Smooth muscle cell (in vitro differentiated cells): ENCODE measurements around the gene ALKBH5. TPM values are rescaled to one million over a fixed set of nuclear protein-coding genes. Genes with fewer than 3 reads are reported as not detected.

Source experiments
- DNase-seq: peaks from one replicate; lab custom pipeline; 2025; ENCODE audit not compliant: unreplicated experiment; lab: John Stamatoyannopoulos, UW
- H2AFZ ChIP-seq: fragments of 200-600 bp; sonication (generic); 2 replicates; pipeline ENCODE4 v1.6.0; 2016; ENCODE audit warnings: antibody characterized with exemption, low read depth, mild to moderate bottlenecking
- H3F3A ChIP-seq: fragments of 200-600 bp; sonication (generic); 2 replicates; pipeline ENCODE4 v1.6.0; 2017; ENCODE audit warnings: antibody characterized with exemption, low read depth
- H3K27ac ChIP-seq: fragments of 200-600 bp; sonication (generic); 2 replicates; pipeline ENCODE4 v1.5.1; 2016; ENCODE audit warnings: low read depth, mild to moderate bottlenecking
- H3K27me3 ChIP-seq: fragments of 200-600 bp; sonication (generic); 2 replicates; pipeline ENCODE4 v1.6.1; 2016; ENCODE audit warnings: low read depth, mild to moderate bottlenecking
- H3K36me3 ChIP-seq: fragments of 200-600 bp; sonication (generic); 2 replicates; pipeline ENCODE4 v1.5.1; 2016; ENCODE audit warnings: low read depth
- H3K4me1 ChIP-seq: fragments of 200-600 bp; sonication (generic); 2 replicates; pipeline ENCODE4 v1.5.1; 2016; ENCODE audit warnings: low read depth
- H3K4me2 ChIP-seq: fragments of 200-600 bp; sonication (generic); 2 replicates; pipeline ENCODE4 v1.6.0; 2016; ENCODE audit warnings: mild to moderate bottlenecking
- H3K4me3 ChIP-seq: fragments of 200-600 bp; sonication (generic); 2 replicates; pipeline ENCODE4 v1.5.1; 2016; ENCODE audit warnings: mild to moderate bottlenecking
- H3K79me2 ChIP-seq: fragments of 200-600 bp; sonication (generic); 2 replicates; pipeline ENCODE4 v1.6.0; 2016; ENCODE audit warnings: low read depth, mild to moderate bottlenecking
- H3K9ac ChIP-seq: fragments of 200-600 bp; sonication (generic); 2 replicates; pipeline ENCODE4 v1.6.0; 2016; ENCODE audit warnings: low read depth
- H3K9me3 ChIP-seq: fragments of 200-600 bp; sonication (generic); replicated peaks from 2 replicates; pipeline ENCODE4 v1.5.1; 2016; ENCODE audit warnings: low read depth
- H4K20me1 ChIP-seq: fragments of 200-600 bp; sonication (generic); 2 replicates; pipeline ENCODE4 v1.6.0; 2016; ENCODE audit warnings: low read depth
- CTCF ChIP-seq: fragments of 200-600 bp; sonication (generic); IDR thresholded peaks from 2 replicates; pipeline ENCODE4 v1.5.1; 2017; ENCODE audit warnings: borderline replicate concordance, mild to moderate bottlenecking, antibody characterized with exemption; ENCODE audit not compliant: insufficient read depth, poor library complexity, severe bottlenecking
- WGBS: methylation state at CpG from one replicate; pipeline ENCODE4 v1.1.7; 2016; ENCODE audit warnings: low lambda C conversion rate; 5-methylcytosine and 5-hydroxymethylcytosine counted together
- polyA plus RNA-seq: library from polyadenylated mRNA; unstranded; fragments of >200 nt; fragmentation: Nextera tagmentation; extraction: Ambion mirVana; gene quantifications from 2 replicates; pipeline ENCODE4 v1.2.1, GENCODE V29; 2016
- total RNA-seq: library from RNA; depleted of rRNA; stranded (reverse); fragments of >200 nt; gene quantifications from 2 replicates; pipeline ENCODE4 v1.2.3, GENCODE V29; 2014

The ALKBH5 gene
- total and polyA plus RNA-seq, 2 experiments from 2014 or later = 93.1 to 119 TPM

GRCh38 chr17:18238299-18238698 lies 54.7 kb downstream of the ALKBH5 start:
- 94% methylated on average over 16 of the region's 18 CpGs for WGBS
- no peak overlapping the region for H3K9ac ChIP-seq
- no peak overlapping the region for H3K4me3 ChIP-seq
- H3K4me1 ChIP-seq = no peaks in the 10 kb centered on the region
- H3F3A ChIP-seq = no peaks in the 10 kb centered on the region
- H4K20me1 ChIP-seq = peaks cover 9% of the 10 kb centered on the region
- no peak for DNase-seq
- H3K4me2 ChIP-seq = no peak overlapping the region
- TF ChIP-seq CTCF = no peak
- no peaks in the 10 kb centered on the region for H3K27me3 ChIP-seq
- H3K36me3 ChIP-seq = no peaks in the 10 kb centered on the region
- no peak overlapping the region for H3K27ac ChIP-seq
- no peak overlapping the region for H2AFZ ChIP-seq
- no peaks in the 10 kb centered on the region for H3K9me3 ChIP-seq
- no peaks in the 10 kb centered on the region for H3K79me2 ChIP-seq

- Histone ChIP-seq H3K27me3 (no peaks in the 10 kb centered on the region), H2AFZ (no peak overlapping the region), H3K4me1 (no peaks in the 10 kb centered on the region), H4K20me1 (peaks cover under 1% of the 10 kb centered on the region), H3F3A (no peaks in the 10 kb centered on the region), H3K79me2 (no peaks in the 10 kb centered on the region), H3K9ac (no peak overlapping the region), H3K9me3 (no peaks in the 10 kb centered on the region), H3K27ac (no peak overlapping the region), H3K4me3 (no peak overlapping the region), H3K4me2 (no peak overlapping the region), H3K36me3 (no peaks in the 10 kb centered on the region)
- DNase-seq = no peak
- TF ChIP-seq CTCF = no peak
- WGBS = 96% methylated on average over 19 of the region's 19 CpGs
Observed at GRCh38 chr17:18240449-18240848, 56.8 kb downstream of the ALKBH5 start.

GRCh38 chr17:18241229-18241871 lies 57.7 kb downstream of the ALKBH5 start:
- Histone ChIP-seq H2AFZ (no peak overlapping the region), H3K27ac (no peak overlapping the region), H3K27me3 (no peaks in the 10 kb centered on the region), H3K36me3 (no peaks in the 10 kb centered on the region), H3K4me3 (no peak overlapping the region), H3K9me3 (no peaks in the 10 kb centered on the region), H3K4me1 (no peaks in the 10 kb centered on the region), H3K9ac (no peak overlapping the region), H3K4me2 (no peak overlapping the region), H3F3A (no peaks in the 10 kb centered on the region), H3K79me2 (no peaks in the 10 kb centered on the region), H4K20me1 (peaks cover 10% of the 10 kb centered on the region)
- TF ChIP-seq CTCF = no peak
- 93% methylated on average over 27 of the region's 28 CpGs for WGBS
- DNase-seq = no peak
